ENCODE data around the gene PRSS22. TPM values are rescaled to one million over a fixed set of nuclear protein-coding genes. Genes with fewer than 3 reads are reported as not detected.

Gene PRSS22
- total RNA-seq, 4 donors from 2014 or later, result 1.4 to 1.9 (median 1.8) TPM; not detected in 1

DNA sequence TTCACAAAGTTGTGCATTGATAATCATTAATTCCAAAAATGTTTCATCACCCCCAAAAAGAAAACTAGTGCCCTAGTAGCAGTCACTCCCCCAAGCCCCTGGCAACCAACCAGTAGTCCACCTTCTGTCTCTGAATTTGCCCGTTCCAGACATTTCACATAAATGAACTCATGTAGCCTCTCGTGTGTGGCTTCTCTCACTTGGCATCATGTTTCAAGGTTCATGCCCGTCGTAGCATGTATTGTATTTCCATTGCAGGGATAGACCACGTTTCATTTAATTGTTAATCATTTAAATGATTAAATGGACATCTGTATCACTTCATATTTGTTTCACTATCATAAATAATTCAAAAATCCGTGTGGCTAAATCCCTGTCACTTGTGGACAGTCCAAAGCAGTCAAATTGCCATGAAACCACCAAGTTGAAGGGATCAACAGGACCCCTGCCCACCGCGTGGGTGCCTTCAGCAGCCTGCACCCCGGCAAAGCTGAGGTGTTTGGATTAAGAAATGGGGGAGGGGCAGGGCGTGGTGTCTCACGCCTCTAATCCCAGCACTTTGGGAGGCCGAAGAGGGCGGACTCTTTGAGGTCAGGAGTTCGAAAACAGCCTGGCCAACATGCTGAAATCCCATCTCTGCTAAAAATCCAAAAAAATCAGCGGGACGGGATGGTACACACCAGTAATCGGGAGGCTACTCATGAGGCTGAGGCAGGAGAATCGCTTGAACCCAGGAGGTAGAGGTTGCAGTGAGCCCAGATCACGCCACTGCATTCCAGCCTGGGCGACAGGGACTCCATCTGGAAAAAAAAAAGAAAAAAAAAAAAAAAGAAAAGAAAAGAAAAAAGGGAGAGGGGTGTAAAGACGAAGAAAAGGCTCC is 16.3 kb upstream of the PRSS22 start:
- no peaks in the 10 kb centered on the region for H3K27me3 ChIP-seq
- DNase-seq, result no peak
- H3K4me1 ChIP-seq, result peaks cover 0 to 5% (median 0%) of the 10 kb centered on the region in 4 donors
- TF ChIP-seq, protein P1, sequence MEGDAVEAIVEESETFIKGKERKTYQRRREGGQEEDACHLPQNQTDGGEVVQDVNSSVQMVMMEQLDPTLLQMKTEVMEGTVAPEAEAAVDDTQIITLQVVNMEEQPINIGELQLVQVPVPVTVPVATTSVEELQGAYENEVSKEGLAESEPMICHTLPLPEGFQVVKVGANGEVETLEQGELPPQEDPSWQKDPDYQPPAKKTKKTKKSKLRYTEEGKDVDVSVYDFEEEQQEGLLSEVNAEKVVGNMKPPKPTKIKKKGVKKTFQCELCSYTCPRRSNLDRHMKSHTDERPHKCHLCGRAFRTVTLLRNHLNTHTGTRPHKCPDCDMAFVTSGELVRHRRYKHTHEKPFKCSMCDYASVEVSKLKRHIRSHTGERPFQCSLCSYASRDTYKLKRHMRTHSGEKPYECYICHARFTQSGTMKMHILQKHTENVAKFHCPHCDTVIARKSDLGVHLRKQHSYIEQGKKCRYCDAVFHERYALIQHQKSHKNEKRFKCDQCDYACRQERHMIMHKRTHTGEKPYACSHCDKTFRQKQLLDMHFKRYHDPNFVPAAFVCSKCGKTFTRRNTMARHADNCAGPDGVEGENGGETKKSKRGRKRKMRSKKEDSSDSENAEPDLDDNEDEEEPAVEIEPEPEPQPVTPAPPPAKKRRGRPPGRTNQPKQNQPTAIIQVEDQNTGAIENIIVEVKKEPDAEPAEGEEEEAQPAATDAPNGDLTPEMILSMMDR (IDR thresholded peaks at IDR 0.05), result no peak
- no peak for TF ChIP-seq POLR2A (IDR thresholded peaks at IDR 0.05)
- H3K4me3 ChIP-seq, result no peak overlapping the region
- H3K36me3 ChIP-seq, result no peaks in the 10 kb centered on the region
- H3K9me3 ChIP-seq, result no peaks in the 10 kb centered on the region
- H3K27ac ChIP-seq, result no peak overlapping the region

- no peak for TF ChIP-seq POLR2A (IDR thresholded peaks at IDR 0.05)
- TF ChIP-seq, protein P1 (IDR thresholded peaks at IDR 0.05), result no peak
- DNase-seq, result no peak
- peaks cover 0 to 10% (median 2%) of the 10 kb centered on the region in 4 donors for H3K4me1 ChIP-seq
- H3K4me3 ChIP-seq, result no peak overlapping the region
- H3K36me3 ChIP-seq, result no peaks in the 10 kb centered on the region
- no peaks in the 10 kb centered on the region for H3K27me3 ChIP-seq
- no peak overlapping the region for H3K27ac ChIP-seq
- no peaks in the 10 kb centered on the region for H3K9me3 ChIP-seq
Observed at GRCh38 chr16:2871926-2872325, 14.0 kb upstream of the PRSS22 start.

GRCh38 chr16:2867987-2868789 is 10.2 kb upstream of the PRSS22 start:
- TF ChIP-seq, protein P1 (IDR thresholded peaks at IDR 0.05), result peak; percentile 94 to 99 (median 97)
- TF ChIP-seq POLR2A (IDR thresholded peaks at IDR 0.05), result peak; percentile 32 to 55
- Histone ChIP-seq H3K4me3 (peak overlapping the region; percentile 63 to 82 (median 71)), H3K4me1 (peaks cover 0 to 5% (median 2%) of the 10 kb centered on the region in 4 donors), H3K27ac (peak overlapping the region; percentile 86 to 91 (median 88)), H3K9me3 (no peaks in the 10 kb centered on the region), H3K36me3 (no peaks in the 10 kb centered on the region), H3K27me3 (no peaks in the 10 kb centered on the region)
- DNase-seq, result peak; percentile 94 to 98 (median 95)

GRCh38 chr16:2867661-2867986 is 9.7 kb upstream of the PRSS22 start:
- no peaks in the 10 kb centered on the region for H3K27me3 ChIP-seq
- peaks cover 0 to 5% (median 2%) of the 10 kb centered on the region in 4 donors for H3K4me1 ChIP-seq
- no peaks in the 10 kb centered on the region for H3K9me3 ChIP-seq
- H3K36me3 ChIP-seq, result no peaks in the 10 kb centered on the region
- H3K27ac ChIP-seq, result peak overlapping the region; percentile 86 to 91 (median 88)
- H3K4me3 ChIP-seq, result peak overlapping the region; percentile 63 to 82 (median 71)
- TF ChIP-seq POLR2A (IDR thresholded peaks at IDR 0.05), result no peak
- TF ChIP-seq, protein P1 (IDR thresholded peaks at IDR 0.05), result no peak
- peak in 1 of 3 donors; percentile 35 for DNase-seq

DNA sequence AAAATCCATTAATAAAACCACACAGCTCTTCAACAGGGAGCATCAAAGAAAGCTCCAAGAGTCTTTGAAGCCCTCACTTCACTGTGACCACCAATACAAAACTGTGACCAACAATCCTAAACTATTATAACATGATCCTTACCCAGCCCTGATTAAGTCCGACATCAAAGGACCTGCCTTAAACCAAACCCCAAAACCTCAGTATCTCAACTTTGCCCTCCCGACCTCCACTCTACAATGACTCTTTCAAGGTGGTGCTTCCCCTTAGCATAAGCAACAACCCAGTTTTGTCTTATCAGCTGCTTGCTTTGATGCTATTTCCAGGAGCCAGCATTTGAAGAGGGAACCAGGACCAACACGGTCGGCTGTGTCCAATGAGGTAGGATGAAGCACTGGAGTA is 8.5 kb upstream of the PRSS22 start:
- no peaks in the 10 kb centered on the region for H3K9me3 ChIP-seq
- H3K27me3 ChIP-seq, result no peaks in the 10 kb centered on the region
- H3K27ac ChIP-seq, result no peak overlapping the region
- H3K4me1 ChIP-seq, result peaks cover 0 to 5% (median 2%) of the 10 kb centered on the region in 4 donors
- TF ChIP-seq, protein P1 (IDR thresholded peaks at IDR 0.05), result no peak
- no peak for TF ChIP-seq POLR2A (IDR thresholded peaks at IDR 0.05)
- H3K36me3 ChIP-seq, result no peaks in the 10 kb centered on the region
- H3K4me3 ChIP-seq, result no peak overlapping the region
- peak in 1 of 3 donors; percentile 34 for DNase-seq
